Neural progenitor cell (in vitro differentiated cells): ENCODE results near the gene SMAD6. TPM values are rescaled to one million over a fixed set of nuclear protein-coding genes. Genes with fewer than 3 reads are reported as not detected.

Experiments used
- DNase-seq: peaks from one replicate; pipeline ENCODE4 v3.0.0-alpha.2; 2016; ENCODE audit warnings: low spot score
- H2AFZ ChIP-seq: fragments of 200-600 bp; sonication (generic); replicated peaks from 2 replicates; pipeline ENCODE4 v1.6.1; 2016; ENCODE audit warnings: antibody characterized with exemption
- H3F3A ChIP-seq: fragments of 200-600 bp; sonication (generic); 2 replicates; pipeline ENCODE4 v1.6.1; 2016; ENCODE audit warnings: antibody characterized with exemption, low read depth
- H3K27ac ChIP-seq: fragments of 200-600 bp; sonication (generic); 2 replicates; pipeline ENCODE4 v1.5.1; 2016; ENCODE audit warnings: mild to moderate bottlenecking
- H3K27me3 ChIP-seq: fragments of 200-600 bp; sonication (generic); 2 replicates; pipeline ENCODE4 v1.6.1; 2016; ENCODE audit warnings: mild to moderate bottlenecking, moderate library complexity
- H3K36me3 ChIP-seq: fragments of 200-600 bp; sonication (generic); 2 replicates; pipeline ENCODE4 v1.5.1; 2016
- H3K4me1 ChIP-seq: fragments of 200-600 bp; sonication (generic); 2 replicates; pipeline ENCODE4 v1.6.1; 2016; ENCODE audit warnings: mixed run types
- H3K4me2 ChIP-seq: fragments of 200-600 bp; sonication (generic); 2 replicates; pipeline ENCODE4 v1.6.1; 2016
- H3K4me3 ChIP-seq: fragments of 200-600 bp; sonication (generic); 2 replicates; pipeline ENCODE4 v1.5.1; 2016
- H3K79me2 ChIP-seq: fragments of 200-600 bp; sonication (generic); 2 replicates; pipeline ENCODE4 v1.6.1; 2016; ENCODE audit warnings: low read depth
- H3K9ac ChIP-seq: fragments of 200-600 bp; sonication (generic); 2 replicates; pipeline ENCODE4 v1.6.1; 2016
- H3K9me3 ChIP-seq: fragments of 200-600 bp; sonication (generic); 2 replicates; pipeline ENCODE4 v1.5.1; 2016; ENCODE audit warnings: low read depth
- H4K20me1 ChIP-seq: fragments of 200-600 bp; sonication (generic); 2 replicates; pipeline ENCODE4 v1.6.1; 2016; ENCODE audit warnings: low read depth
- H3K27ac Mint-ChIP-seq: 3 replicates; pipeline ENCODE4 v1.8.0; 2021; ENCODE audit warnings: mixed read lengths
- H3K27me3 Mint-ChIP-seq: 2 replicates; pipeline ENCODE4 v1.8.0; 2022; ENCODE audit warnings: low read depth, mild to moderate bottlenecking, inconsistent platforms, moderate library complexity, mixed read lengths; ENCODE audit not compliant: insufficient read depth
- H3K36me3 Mint-ChIP-seq: 3 replicates; pipeline ENCODE4 v1.8.0; 2021; ENCODE audit warnings: mixed read lengths
- H3K4me1 Mint-ChIP-seq: 3 replicates; pipeline ENCODE4 v1.8.0; 2021; ENCODE audit warnings: mixed read lengths
- H3K4me3 Mint-ChIP-seq: 3 replicates; pipeline ENCODE4 v1.8.0; 2021; ENCODE audit warnings: mild to moderate bottlenecking, moderate library complexity, mixed read lengths
- H3K9me3 Mint-ChIP-seq: 3 replicates; pipeline ENCODE4 v1.8.0; 2020; ENCODE audit warnings: mixed read lengths
- CTCF ChIP-seq: fragments of 200-600 bp; sonication (generic); IDR thresholded peaks from 2 replicates; pipeline ENCODE4 v1.5.1; 2017; ENCODE audit warnings: antibody characterized with exemption, mild to moderate bottlenecking
- EZH2 ChIP-seq: fragments of 200-600 bp; sonication (generic); IDR thresholded peaks from 2 replicates; pipeline ENCODE4 v1.6.1; 2017; ENCODE audit warnings: antibody characterized with exemption, mild to moderate bottlenecking, moderate library complexity
- EZH2phosphoT487 ChIP-seq: fragments of 200-600 bp; sonication (generic); IDR thresholded peaks from 2 replicates; pipeline ENCODE4 v1.6.1; 2017; ENCODE audit warnings: antibody characterized with exemption
- total RNA-seq: library from RNA; depleted of rRNA; stranded (reverse); fragments of >200 nt; gene quantifications from 2 replicates; pipeline ENCODE4 v1.2.3, GENCODE V29; 2015; ENCODE audit warnings: low replicate concordance

SMAD6 gene
- total RNA-seq, 1 donor from 2014 or later: 3.4 TPM

GRCh38 chr15:66740802-66741201, 38.8 kb downstream of the SMAD6 start:
- Histone ChIP-seq H4K20me1 (peaks cover 15% of the 10 kb centered on the region), H3K4me1 (peaks cover 10% of the 10 kb centered on the region), H2AFZ (no peak overlapping the region), H3K9ac (no peak overlapping the region), H3K27me3 (no peaks in the 10 kb centered on the region), H3K36me3 (no peaks in the 10 kb centered on the region), H3K4me2 (no peak overlapping the region), H3F3A (no peaks in the 10 kb centered on the region), H3K27ac (no peak overlapping the region), H3K79me2 (no peaks in the 10 kb centered on the region), H3K9me3 (no peaks in the 10 kb centered on the region), H3K4me3 (no peak overlapping the region)
- Mint-ChIP-seq H3K27me3 (no peaks in the 10 kb centered on the region), H3K4me1 (peaks cover 18% of the 10 kb centered on the region), H3K9me3 (no peaks in the 10 kb centered on the region), H3K36me3 (no peaks in the 10 kb centered on the region), H3K27ac (no peak overlapping the region), H3K4me3 (no peak overlapping the region)
- no peak for DNase-seq
- TF ChIP-seq CTCF (no peak), EZH2 (no peak), EZH2phosphoT487 (no peak)

DNA sequence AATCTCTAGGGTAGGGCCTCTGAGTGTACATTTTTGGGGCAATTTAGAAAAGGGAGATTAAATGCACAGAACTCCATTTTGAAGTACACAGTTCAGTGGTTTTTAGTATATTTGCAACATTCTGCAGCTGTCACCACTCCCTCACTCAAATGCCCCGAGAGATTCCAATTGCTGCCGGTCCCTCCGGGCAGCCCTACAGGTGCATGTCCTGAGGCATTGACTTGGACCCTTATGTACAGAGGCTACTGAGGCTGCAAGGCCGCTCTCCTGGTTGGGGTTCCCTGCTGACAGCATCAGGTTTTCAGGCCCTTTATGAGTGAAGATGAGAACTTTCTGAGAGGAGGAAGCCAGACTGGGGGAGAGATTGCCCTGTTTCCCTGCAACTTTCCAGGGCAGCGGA, 39.6 kb downstream of the SMAD6 start:
- no peaks in the 10 kb centered on the region for H3K36me3 ChIP-seq
- H3K79me2 ChIP-seq: no peaks in the 10 kb centered on the region
- H3K9me3 ChIP-seq: no peaks in the 10 kb centered on the region
- H3F3A ChIP-seq: no peaks in the 10 kb centered on the region
- H3K27ac ChIP-seq: no peak overlapping the region
- peaks cover 18% of the 10 kb centered on the region for H3K4me1 ChIP-seq
- peaks cover 22% of the 10 kb centered on the region for H4K20me1 ChIP-seq
- Mint-ChIP-seq H3K36me3 (no peaks in the 10 kb centered on the region), H3K4me1 (peaks cover 24% of the 10 kb centered on the region), H3K27ac (no peak overlapping the region), H3K27me3 (no peaks in the 10 kb centered on the region), H3K9me3 (no peaks in the 10 kb centered on the region), H3K4me3 (no peak overlapping the region)
- H3K27me3 ChIP-seq: no peaks in the 10 kb centered on the region
- no peak for TF ChIP-seq EZH2phosphoT487
- no peak for TF ChIP-seq EZH2
- TF ChIP-seq CTCF: no peak
- no peak overlapping the region for H3K4me3 ChIP-seq
- H3K9ac ChIP-seq: no peak overlapping the region
- no peak for DNase-seq
- H3K4me2 ChIP-seq: no peak overlapping the region
- no peak overlapping the region for H2AFZ ChIP-seq

DNA sequence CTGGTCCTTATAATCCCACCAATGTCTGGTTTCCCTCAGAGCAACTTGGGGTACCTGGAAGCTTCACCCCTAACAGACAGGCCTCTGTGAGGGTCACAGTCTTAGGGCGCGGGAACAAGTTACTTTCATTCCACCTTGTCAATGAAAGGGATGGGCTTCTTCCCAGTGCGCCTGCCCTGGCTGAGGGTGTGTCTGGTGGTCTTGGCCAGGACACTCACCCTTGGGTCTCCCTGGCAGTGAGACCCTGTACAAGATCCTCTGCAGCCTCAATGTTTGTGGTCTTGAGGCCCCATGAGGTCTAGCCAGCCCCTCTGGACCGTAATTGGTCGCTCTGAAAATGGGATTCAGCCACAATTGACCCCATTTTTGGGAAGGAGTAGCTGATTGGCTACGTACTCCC, 40.2 kb downstream of the SMAD6 start:
- Histone ChIP-seq H3K4me1 (peaks cover 24% of the 10 kb centered on the region), H3K4me3 (no peak overlapping the region), H3K27ac (no peak overlapping the region), H4K20me1 (peaks cover 28% of the 10 kb centered on the region), H3F3A (peaks cover 2% of the 10 kb centered on the region), H3K9me3 (no peaks in the 10 kb centered on the region), H3K36me3 (no peaks in the 10 kb centered on the region), H3K9ac (no peak overlapping the region), H2AFZ (no peak overlapping the region), H3K4me2 (no peak overlapping the region), H3K79me2 (no peaks in the 10 kb centered on the region), H3K27me3 (no peaks in the 10 kb centered on the region)
- H3K36me3 Mint-ChIP-seq: no peaks in the 10 kb centered on the region
- no peaks in the 10 kb centered on the region for H3K9me3 Mint-ChIP-seq
- TF ChIP-seq EZH2phosphoT487 (no peak), CTCF (no peak), EZH2 (no peak)
- peaks cover 28% of the 10 kb centered on the region for H3K4me1 Mint-ChIP-seq
- no peaks in the 10 kb centered on the region for H3K27me3 Mint-ChIP-seq
- DNase-seq: no peak
- no peak overlapping the region for H3K4me3 Mint-ChIP-seq
- peak overlapping the region; percentile 78 for H3K27ac Mint-ChIP-seq
